Adrenal gland (tissue), 12 donors: ENCODE measurements around the gene AOPEP. TPM values are rescaled to one million over a fixed set of nuclear protein-coding genes. Genes with fewer than 3 reads are reported as not detected.

Experiments used
- DNase-seq, 7 donors: peaks; one replicate each; pipeline ENCODE4 v3.0.0-alpha.2; 2019 to 2020
- H3K27ac ChIP-seq, 5 donors: fragments of 200-600 bp; sonication (generic) in 4 of 5; 1 replicate in 3 of 5; 2 replicates in 2 of 5; pipeline versions ENCODE4 v1.5.1 to v1.8.0; 2016 to 2020; ENCODE audit warnings: mild to moderate bottlenecking in 1 of 5
- H3K27me3 ChIP-seq: fragments of 200-600 bp; 2 replicates; pipeline ENCODE4 v1.8.0; 2021
- H3K36me3 ChIP-seq, 2 donors: fragments of 200-600 bp; replicated peaks in 1 of 2; 1 replicate in 1 of 2; 2 replicates in 1 of 2; pipeline versions ENCODE4 v1.5.1 to v1.8.0; 2018 to 2022
- H3K4me1 ChIP-seq, 2 donors: fragments of 200-600 bp; replicated peaks in 1 of 2; 1 replicate in 1 of 2; 2 replicates in 1 of 2; pipeline versions ENCODE4 v1.5.1 to v1.8.0; 2018 to 2021
- H3K4me3 ChIP-seq, 4 donors: fragments of 200-600 bp; sonication (generic) in 3 of 4; one replicate each; pipeline ENCODE4 v1.5.1; 2016 to 2018
- H3K9me3 ChIP-seq, 3 donors: fragments of 200-600 bp; sonication (generic) in 1 of 3; replicated peaks in 1 of 3; 1 replicate in 2 of 3; 2 replicates in 1 of 3; pipeline versions ENCODE4 v1.5.1 to v1.8.0; 2016 to 2021
- POLR2A ChIP-seq, 2 donors: fragments of 450-650 bp; IDR thresholded peaks; one replicate each; pipeline ENCODE4 v1.6.1; 2017; ENCODE audit warnings: antibody characterized with exemption in 2 of 2, mild to moderate bottlenecking in 2 of 2, moderate library complexity in 1 of 2
- WGBS, 4 donors: extraction: QIAGEN DNeasy Blood & Tissue Kit in 2 of 4; methylation state at CpG; one replicate each; pipeline versions ENCODE4 v1.1.5 to v1.1.7; 2013 to 2017; 5-methylcytosine and 5-hydroxymethylcytosine counted together
- intact Hi-C, 2 donors: fragments of 100-400 bp; cut with DNase I; formaldehyde crosslinking; loops; one replicate each; pipeline versions ENCODE4 v1.14.1 to v1.15.0; 2022 to 2023
- polyA plus RNA-seq, 3 donors: library from polyadenylated mRNA; stranded (reverse); fragments of 200-250 nt in 2 of 3; fragments of 350-450 nt in 1 of 3; fragmentation: Illumina TruSeq in 1 of 3; extraction: RNeasy Lipid Tissue Mini Kit (QIAGEN cat#74804) in 1 of 3; gene quantifications; one replicate each; pipeline ENCODE4 v1.2.3, GENCODE V29; 2013 to 2014
- total RNA-seq, 9 donors: library from RNA; depleted of rRNA in 4 of 9; stranded (reverse); fragments of >200 nt in 4 of 9; fragments of 120-200 nt in 1 of 9; fragmentation: NEBNext Ultra II Directional in 1 of 9; extraction: Animal tissue kit (Norgen Biotek cat#: 25700) in 1 of 9; gene quantifications; one replicate each; pipeline versions ENCODE4 v1.1.0 to v1.2.4, GENCODE V29; 2013 to 2023
- TF ChIP-seq, protein P1 (sequence below), 6 experiments: fragments of 450-650 bp in 4 of 6; fragments of 200-600 bp in 2 of 6; sonication (generic) in 1 of 6; IDR thresholded peaks; 1 replicate in 5 of 6; 2 replicates in 1 of 6; pipeline versions ENCODE4 v1.5.1 to v1.8.0; 2016 to 2021; ENCODE audit warnings: antibody characterized with exemption in 6 of 6, mild to moderate bottlenecking in 2 of 6, moderate library complexity in 1 of 6
- donor health status: healthy with polysubstance abuse.
- donor health status: Bipolar disorder and iron deficiency.
- donor health status: DM: yes; HTN: yes; CAD: no.
- donor health status: DM: no; HTN: no; CAD: no.
- donor health status: DM: no; HTN: no; CAD: no.
- donor health status: DM: yes; HTN: yes; CAD: no.

Gene AOPEP
- total and polyA plus RNA-seq, 12 donors: 31.0 to 99.6 (median 71.0) TPM

DNA sequence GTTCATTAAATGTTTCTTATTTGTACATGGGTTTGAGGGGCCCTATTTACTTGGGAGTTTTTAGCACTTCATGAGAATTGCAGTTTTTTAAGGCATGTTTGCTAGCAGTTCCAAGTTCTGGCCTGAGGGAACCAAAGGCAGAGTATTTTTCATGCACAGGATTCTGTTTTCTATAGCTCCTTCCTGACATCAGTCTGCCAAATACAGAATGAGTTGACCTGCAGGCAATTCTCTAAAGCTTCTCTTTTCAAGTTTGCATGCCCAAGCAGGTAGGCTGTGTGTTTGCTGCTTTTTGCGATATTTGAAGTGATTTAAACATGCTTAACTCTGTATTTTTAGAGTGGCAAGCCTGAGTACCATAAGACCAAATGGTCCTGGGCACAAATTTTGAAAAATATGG lies 75.8 kb downstream of the AOPEP start:
- H3K36me3 ChIP-seq: no peaks in the 10 kb centered on the region
- 94 to 100% (median 95%) methylated on average over 1 of the region's 1 CpG for WGBS, 4 donors
- no peak overlapping the region for H3K4me3 ChIP-seq
- no peaks in the 10 kb centered on the region for H3K9me3 ChIP-seq
- intact Hi-C loops: no loop called here
- H3K27ac ChIP-seq: peak overlapping the region in 1 of 5 donors; percentile 56
- no peak for TF ChIP-seq POLR2A (IDR thresholded peaks at IDR 0.05)
- TF ChIP-seq, protein P1, sequence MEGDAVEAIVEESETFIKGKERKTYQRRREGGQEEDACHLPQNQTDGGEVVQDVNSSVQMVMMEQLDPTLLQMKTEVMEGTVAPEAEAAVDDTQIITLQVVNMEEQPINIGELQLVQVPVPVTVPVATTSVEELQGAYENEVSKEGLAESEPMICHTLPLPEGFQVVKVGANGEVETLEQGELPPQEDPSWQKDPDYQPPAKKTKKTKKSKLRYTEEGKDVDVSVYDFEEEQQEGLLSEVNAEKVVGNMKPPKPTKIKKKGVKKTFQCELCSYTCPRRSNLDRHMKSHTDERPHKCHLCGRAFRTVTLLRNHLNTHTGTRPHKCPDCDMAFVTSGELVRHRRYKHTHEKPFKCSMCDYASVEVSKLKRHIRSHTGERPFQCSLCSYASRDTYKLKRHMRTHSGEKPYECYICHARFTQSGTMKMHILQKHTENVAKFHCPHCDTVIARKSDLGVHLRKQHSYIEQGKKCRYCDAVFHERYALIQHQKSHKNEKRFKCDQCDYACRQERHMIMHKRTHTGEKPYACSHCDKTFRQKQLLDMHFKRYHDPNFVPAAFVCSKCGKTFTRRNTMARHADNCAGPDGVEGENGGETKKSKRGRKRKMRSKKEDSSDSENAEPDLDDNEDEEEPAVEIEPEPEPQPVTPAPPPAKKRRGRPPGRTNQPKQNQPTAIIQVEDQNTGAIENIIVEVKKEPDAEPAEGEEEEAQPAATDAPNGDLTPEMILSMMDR (IDR thresholded peaks at IDR 0.05): no peak
- H3K4me1 ChIP-seq: peaks cover 0 to 33% of the 10 kb centered on the region in 2 donors
- no peak for DNase-seq
- no peaks in the 10 kb centered on the region for H3K27me3 ChIP-seq

DNA sequence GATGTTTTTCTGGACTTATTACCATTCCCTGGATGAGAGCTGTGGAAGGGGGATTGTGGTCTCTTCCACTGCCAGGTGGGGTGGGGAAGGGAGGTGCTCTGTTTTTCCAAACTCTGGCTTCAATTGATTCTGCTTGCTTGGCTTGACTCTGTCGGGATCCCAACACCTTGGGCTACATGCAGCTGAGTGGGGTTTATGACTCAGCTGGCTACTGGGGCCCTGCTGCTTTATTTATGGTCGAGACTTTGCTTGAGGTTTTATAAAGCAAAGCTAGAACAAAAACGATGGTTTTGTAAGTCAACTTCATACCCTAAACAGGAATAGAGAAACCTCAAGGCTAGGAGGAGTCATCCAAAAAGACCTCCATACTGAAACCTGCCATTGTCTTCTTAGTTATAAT lies 76.3 kb downstream of the AOPEP start:
- intact Hi-C loops: no loop called here
- Histone ChIP-seq H3K36me3 (no peaks in the 10 kb centered on the region), H3K9me3 (no peaks in the 10 kb centered on the region), H3K4me3 (no peak overlapping the region), H3K27me3 (no peaks in the 10 kb centered on the region), H3K27ac (no peak overlapping the region), H3K4me1 (peaks cover 0 to 33% of the 10 kb centered on the region in 2 donors)
- no peak for DNase-seq
- WGBS, 4 donors: 58 to 80% (median 71%) methylated on average over 3 of the region's 3 CpGs
- TF ChIP-seq POLR2A (IDR thresholded peaks at IDR 0.05): no peak
- TF ChIP-seq, protein P1 (IDR thresholded peaks at IDR 0.05): no peak

DNA sequence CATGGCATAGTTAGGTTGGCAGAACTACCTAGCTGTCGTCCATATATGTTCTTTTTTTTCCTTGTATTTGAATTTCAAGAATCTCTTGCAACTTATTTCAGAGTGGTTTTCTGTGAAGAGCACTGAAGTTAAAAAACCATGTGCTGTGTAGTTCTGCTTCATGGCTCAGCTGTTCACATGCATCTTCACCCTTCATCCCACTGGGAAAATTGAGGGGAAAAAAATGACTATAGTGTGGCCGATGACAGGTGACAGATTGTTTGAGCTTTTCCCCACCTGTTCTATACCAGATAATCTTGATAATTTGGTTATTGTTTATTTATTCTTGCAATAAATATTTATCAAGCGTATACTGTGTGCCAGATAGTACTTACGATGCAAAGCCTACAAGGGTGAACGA lies 77.8 kb downstream of the AOPEP start:
- no peak for TF ChIP-seq POLR2A (IDR thresholded peaks at IDR 0.05)
- TF ChIP-seq, protein P1 (IDR thresholded peaks at IDR 0.05): no peak
- Histone ChIP-seq H3K4me1 (peaks cover 0 to 28% of the 10 kb centered on the region in 2 donors), H3K27me3 (no peaks in the 10 kb centered on the region), H3K27ac (no peak overlapping the region), H3K36me3 (no peaks in the 10 kb centered on the region), H3K9me3 (no peaks in the 10 kb centered on the region), H3K4me3 (no peak overlapping the region)
- intact Hi-C loops: no loop called here
- 86 to 99% (median 97%) methylated on average over 5 of the region's 5 CpGs for WGBS, 4 donors
- DNase-seq: no peak

DNA sequence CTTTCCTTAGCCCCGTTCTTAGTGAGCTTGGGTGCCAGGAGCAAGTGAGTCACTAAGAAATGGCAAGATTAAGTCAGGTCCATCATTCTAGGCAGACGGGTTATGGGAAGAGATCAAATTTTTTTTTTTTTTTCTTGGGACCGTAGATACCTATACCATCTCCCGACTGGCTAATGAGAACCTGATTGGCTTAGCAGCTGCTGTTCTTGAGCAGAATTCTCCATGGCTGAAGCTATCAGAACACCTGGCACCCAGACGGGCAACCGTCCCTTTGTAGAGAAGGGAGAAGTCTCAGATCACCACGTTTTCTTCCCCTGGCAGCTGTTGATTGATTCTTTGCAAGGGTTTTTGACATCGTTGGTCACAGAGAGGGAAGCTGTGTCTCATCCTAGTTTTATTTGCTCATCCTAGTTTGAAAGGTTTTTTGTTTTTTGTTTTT lies 78.6 kb downstream of the AOPEP start:
- Histone ChIP-seq H3K9me3 (no peaks in the 10 kb centered on the region), H3K4me1 (peaks cover 0 to 28% of the 10 kb centered on the region in 2 donors), H3K27ac (peak overlapping the region in 1 of 5 donors; percentile 53), H3K4me3 (no peak overlapping the region), H3K27me3 (no peaks in the 10 kb centered on the region), H3K36me3 (no peaks in the 10 kb centered on the region)
- no peak for DNase-seq
- intact Hi-C loops: no loop called here
- TF ChIP-seq POLR2A (IDR thresholded peaks at IDR 0.05): no peak
- TF ChIP-seq, protein P1 (IDR thresholded peaks at IDR 0.05): no peak
- WGBS, 4 donors: 81 to 86% (median 83%) methylated on average over 8 of the region's 8 CpGs
